ENCODE measurements around the gene BANK1.

DNA sequence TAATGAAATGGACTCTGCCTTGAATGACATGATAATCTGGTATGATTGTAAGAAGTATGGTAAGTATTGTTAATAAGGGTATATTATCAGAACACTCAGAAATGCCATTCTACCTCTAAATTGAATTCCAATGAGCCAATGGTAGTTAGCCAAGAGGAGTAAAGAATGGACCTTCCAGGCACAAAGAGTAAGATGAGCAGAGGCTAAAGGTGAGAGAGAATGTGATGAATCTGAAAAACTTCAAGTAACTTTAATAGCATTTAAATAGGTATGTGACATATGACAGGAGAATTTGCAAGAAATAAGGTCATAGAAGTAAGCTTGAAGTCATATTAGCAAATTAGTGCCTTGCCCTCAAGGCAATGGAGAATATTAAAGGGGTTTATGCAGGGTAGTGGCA is 152.4 kb downstream of the BANK1 start:
- TF ChIP-seq, protein P1, sequence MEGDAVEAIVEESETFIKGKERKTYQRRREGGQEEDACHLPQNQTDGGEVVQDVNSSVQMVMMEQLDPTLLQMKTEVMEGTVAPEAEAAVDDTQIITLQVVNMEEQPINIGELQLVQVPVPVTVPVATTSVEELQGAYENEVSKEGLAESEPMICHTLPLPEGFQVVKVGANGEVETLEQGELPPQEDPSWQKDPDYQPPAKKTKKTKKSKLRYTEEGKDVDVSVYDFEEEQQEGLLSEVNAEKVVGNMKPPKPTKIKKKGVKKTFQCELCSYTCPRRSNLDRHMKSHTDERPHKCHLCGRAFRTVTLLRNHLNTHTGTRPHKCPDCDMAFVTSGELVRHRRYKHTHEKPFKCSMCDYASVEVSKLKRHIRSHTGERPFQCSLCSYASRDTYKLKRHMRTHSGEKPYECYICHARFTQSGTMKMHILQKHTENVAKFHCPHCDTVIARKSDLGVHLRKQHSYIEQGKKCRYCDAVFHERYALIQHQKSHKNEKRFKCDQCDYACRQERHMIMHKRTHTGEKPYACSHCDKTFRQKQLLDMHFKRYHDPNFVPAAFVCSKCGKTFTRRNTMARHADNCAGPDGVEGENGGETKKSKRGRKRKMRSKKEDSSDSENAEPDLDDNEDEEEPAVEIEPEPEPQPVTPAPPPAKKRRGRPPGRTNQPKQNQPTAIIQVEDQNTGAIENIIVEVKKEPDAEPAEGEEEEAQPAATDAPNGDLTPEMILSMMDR (IDR thresholded peaks at IDR 0.05): no peak
- TF ChIP-seq EZH2phosphoT487 (IDR thresholded peaks at IDR 0.05) (no peak), EZH2 (IDR thresholded peaks at IDR 0.05) (no peak)
